Vagina (tissue), 2 donors: ENCODE results near the gene IMPACT.

Source experiments
- CTCF ChIP-seq, 3 experiments: fragments of 450-650 bp in 2 of 3; fragments of 200-600 bp in 1 of 3; sonication (generic) in 1 of 3; IDR thresholded peaks; one replicate each; pipeline ENCODE4 v1.5.1; 2017 to 2019; ENCODE audit warnings: antibody characterized with exemption in 3 of 3, mild to moderate bottlenecking in 2 of 3, moderate library complexity in 2 of 3
- POLR2A ChIP-seq, 2 donors: fragments of 450-650 bp; IDR thresholded peaks; one replicate each; pipeline ENCODE4 v1.6.1; 2017; ENCODE audit warnings: antibody characterized with exemption in 2 of 2, mild to moderate bottlenecking in 2 of 2, moderate library complexity in 2 of 2
- POLR2AphosphoS5 ChIP-seq, 2 donors: sonication (generic); formaldehyde crosslinking; IDR thresholded peaks; one replicate each; pipeline ENCODE4 v1.9.0; 2017; ENCODE audit warnings: antibody characterized with exemption in 2 of 2, mild to moderate bottlenecking in 2 of 2, low read depth in 1 of 2; ENCODE audit not compliant: insufficient read depth in 1 of 2

GRCh38 chr18:24414349-24415003 is 12.0 kb upstream of the IMPACT start:
- no peak for TF ChIP-seq POLR2AphosphoS5 (IDR thresholded peaks at IDR 0.05; ENCODE audit: insufficient read depth in 1 of 2, low read depth in 1 of 2)
- no peak for TF ChIP-seq CTCF (IDR thresholded peaks at IDR 0.05)
- no peak for TF ChIP-seq POLR2A (IDR thresholded peaks at IDR 0.05)
